SU-DHL-6 (cell line): ENCODE data around the gene TBC1D4.

Experiments used
- H2AFZ ChIP-seq: fragments of 200-600 bp; sonication (generic); 2 replicates; pipeline ENCODE4 v1.6.1; 2014; ENCODE audit warnings: low read depth, mild to moderate bottlenecking, moderate library complexity, mixed read lengths, antibody characterized with exemption, low read length; ENCODE audit not compliant: severe bottlenecking
- H3F3A ChIP-seq: fragments of 200-600 bp; shearing (Covaris generic); 2 replicates; pipeline ENCODE4 v1.6.0; 2016; ENCODE audit warnings: antibody characterized with exemption, mild to moderate bottlenecking; ENCODE audit not compliant: insufficient read depth
- H3K27ac ChIP-seq: fragments of 200-600 bp; sonication (generic); 2 replicates; pipeline ENCODE4 v1.5.1; 2016; ENCODE audit warnings: low read depth, mild to moderate bottlenecking, low read length, moderate library complexity, mixed read lengths
- H3K27me3 ChIP-seq: fragments of 200-600 bp; sonication (generic), shearing (Covaris generic); 2 replicates; pipeline ENCODE4 v1.6.0; 2014; ENCODE audit warnings: mild to moderate bottlenecking, low read length
- H3K36me3 ChIP-seq: fragments of 200-600 bp; sonication (generic); 2 replicates; pipeline ENCODE4 v1.6.1; 2014; ENCODE audit warnings: mild to moderate bottlenecking, low read length, mixed read lengths
- H3K4me2 ChIP-seq: fragments of 300-600, 200-600 bp; shearing (Covaris generic), sonication (generic); 2 replicates; pipeline ENCODE4 v1.6.0; 2014; ENCODE audit warnings: low read length, low read depth, mild to moderate bottlenecking; ENCODE audit not compliant: poor library complexity, severe bottlenecking
- H3K4me3 ChIP-seq: fragments of 200-600 bp; sonication (generic); 2 replicates; pipeline ENCODE4 v1.5.1; 2014; ENCODE audit warnings: antibody characterized with exemption, low read length, mild to moderate bottlenecking, mixed read lengths; ENCODE audit not compliant: insufficient read depth, poor library complexity, severe bottlenecking
- H3K79me2 ChIP-seq: fragments of 200-600 bp; sonication (generic); 2 replicates; pipeline ENCODE4 v1.6.1; 2014; ENCODE audit warnings: mild to moderate bottlenecking, low read length, moderate library complexity; ENCODE audit not compliant: insufficient read depth
- H3K9ac ChIP-seq: fragments of 200-600 bp; sonication (generic); 2 replicates; pipeline ENCODE4 v1.7.0; 2014; ENCODE audit warnings: mild to moderate bottlenecking, low read length
- H3K9me2 ChIP-seq: fragments of 200-600 bp; sonication (generic); replicated peaks from 2 replicates; pipeline ENCODE4 v1.6.1; 2014; ENCODE audit warnings: low read length; ENCODE audit not compliant: insufficient read depth
- H3K9me3 ChIP-seq: fragments of 200-600 bp; sonication (generic); 2 replicates; pipeline ENCODE4 v1.6.1; 2014; ENCODE audit warnings: low read length, mixed read lengths; ENCODE audit not compliant: insufficient read depth
- H4K20me1 ChIP-seq: fragments of 200-600 bp; sonication (generic); 2 replicates; pipeline ENCODE4 v1.6.1; 2014; ENCODE audit warnings: low read depth, mild to moderate bottlenecking, antibody characterized with exemption, low read length, moderate library complexity, mixed read lengths
- EZH2phosphoT487 ChIP-seq: fragments of 200-600 bp; sonication (generic), shearing (Covaris generic); conservative IDR thresholded peaks from 2 replicates; pipeline ENCODE4 v1.6.1; 2018; ENCODE audit warnings: mild to moderate bottlenecking, antibody characterized with exemption, low read length, moderate library complexity, mixed read lengths
- TF ChIP-seq, protein P1 (sequence below): fragments of 200-600 bp; sonication (generic); IDR thresholded peaks from one replicate; pipeline ENCODE4 v1.5.1; 2017; ENCODE audit warnings: antibody characterized with exemption, mild to moderate bottlenecking, low read length, moderate library complexity; ENCODE audit not compliant: insufficient read depth, poor library complexity, severe bottlenecking

The TBC1D4 gene

DNA sequence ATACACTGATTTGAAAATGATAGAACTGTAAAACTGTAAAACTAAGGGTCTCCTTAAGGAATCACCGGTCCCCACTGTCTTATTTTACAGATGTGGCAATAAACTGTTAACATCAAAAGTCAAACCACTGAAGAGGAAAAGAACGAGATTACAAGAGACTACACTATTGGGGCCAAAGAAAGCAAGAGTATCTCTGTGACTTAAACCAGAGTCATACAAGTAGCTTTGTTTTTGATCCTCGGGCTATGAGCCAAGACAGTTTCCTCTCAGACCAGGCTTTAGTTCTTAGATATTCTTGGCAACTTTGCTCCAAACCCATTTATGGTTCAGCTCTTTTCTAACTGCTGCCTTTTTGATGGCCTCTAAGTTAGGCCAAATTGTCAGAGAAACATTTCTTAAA is 113.8 kb downstream of the TBC1D4 start:
- no peaks in the 10 kb centered on the region for H4K20me1 ChIP-seq
- no peaks in the 10 kb centered on the region for H3K79me2 ChIP-seq
- H3K9me3 ChIP-seq, result no peaks in the 10 kb centered on the region
- TF ChIP-seq, protein P1, sequence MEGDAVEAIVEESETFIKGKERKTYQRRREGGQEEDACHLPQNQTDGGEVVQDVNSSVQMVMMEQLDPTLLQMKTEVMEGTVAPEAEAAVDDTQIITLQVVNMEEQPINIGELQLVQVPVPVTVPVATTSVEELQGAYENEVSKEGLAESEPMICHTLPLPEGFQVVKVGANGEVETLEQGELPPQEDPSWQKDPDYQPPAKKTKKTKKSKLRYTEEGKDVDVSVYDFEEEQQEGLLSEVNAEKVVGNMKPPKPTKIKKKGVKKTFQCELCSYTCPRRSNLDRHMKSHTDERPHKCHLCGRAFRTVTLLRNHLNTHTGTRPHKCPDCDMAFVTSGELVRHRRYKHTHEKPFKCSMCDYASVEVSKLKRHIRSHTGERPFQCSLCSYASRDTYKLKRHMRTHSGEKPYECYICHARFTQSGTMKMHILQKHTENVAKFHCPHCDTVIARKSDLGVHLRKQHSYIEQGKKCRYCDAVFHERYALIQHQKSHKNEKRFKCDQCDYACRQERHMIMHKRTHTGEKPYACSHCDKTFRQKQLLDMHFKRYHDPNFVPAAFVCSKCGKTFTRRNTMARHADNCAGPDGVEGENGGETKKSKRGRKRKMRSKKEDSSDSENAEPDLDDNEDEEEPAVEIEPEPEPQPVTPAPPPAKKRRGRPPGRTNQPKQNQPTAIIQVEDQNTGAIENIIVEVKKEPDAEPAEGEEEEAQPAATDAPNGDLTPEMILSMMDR, result no peak
- TF ChIP-seq EZH2phosphoT487, result no peak
- H2AFZ ChIP-seq, result no peak overlapping the region
- H3K36me3 ChIP-seq, result no peaks in the 10 kb centered on the region
- no peak overlapping the region for H3K27ac ChIP-seq
- no peak overlapping the region for H3K9ac ChIP-seq
- no peaks in the 10 kb centered on the region for H3K9me2 ChIP-seq
- H3F3A ChIP-seq, result no peaks in the 10 kb centered on the region
- no peak overlapping the region for H3K4me3 ChIP-seq
- H3K27me3 ChIP-seq, result no peaks in the 10 kb centered on the region
- H3K4me2 ChIP-seq, result no peak overlapping the region

DNA sequence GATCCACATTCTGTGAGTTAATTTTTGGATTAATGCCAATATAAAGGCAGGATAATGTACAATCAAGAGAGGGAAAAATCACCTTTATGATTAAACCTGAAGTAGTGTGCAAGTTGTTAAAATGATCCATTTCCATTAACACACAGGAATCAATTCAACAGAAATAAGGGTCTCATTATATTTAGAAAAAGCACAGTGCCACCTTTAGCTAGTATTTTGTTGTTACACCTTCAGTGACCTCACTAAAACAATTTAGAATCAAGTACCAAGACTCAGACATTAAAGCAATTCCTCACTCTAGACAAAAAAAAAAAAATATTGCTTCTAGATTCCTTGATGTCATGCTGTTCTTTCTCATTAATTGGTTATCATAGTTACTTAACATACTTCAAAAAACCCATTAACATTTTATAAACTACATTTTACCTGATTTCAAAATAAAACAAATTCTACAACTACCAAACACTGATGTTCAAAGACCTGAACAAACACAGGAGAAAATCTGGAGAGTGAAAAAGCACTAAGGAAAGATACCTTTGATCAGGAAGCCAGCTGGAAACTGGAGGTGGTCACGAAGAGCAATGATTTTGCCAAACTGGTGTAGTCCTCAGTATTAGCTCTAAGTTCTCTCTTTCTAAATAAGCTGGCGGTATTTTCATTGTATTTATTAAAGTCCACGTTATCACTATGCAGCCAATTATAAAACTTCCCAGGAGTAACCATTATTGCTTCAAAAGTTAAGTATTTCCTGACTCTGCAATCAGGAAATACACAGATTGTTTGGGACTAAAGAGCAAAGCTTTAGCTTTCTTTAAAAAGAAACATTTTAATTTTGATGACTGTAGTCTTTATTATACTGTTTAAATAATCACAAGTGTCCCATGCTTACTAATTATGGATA is 115.3 kb downstream of the TBC1D4 start:
- Histone ChIP-seq H2AFZ (no peak overlapping the region), H3K4me3 (no peak overlapping the region), H3K27ac (no peak overlapping the region)

DNA sequence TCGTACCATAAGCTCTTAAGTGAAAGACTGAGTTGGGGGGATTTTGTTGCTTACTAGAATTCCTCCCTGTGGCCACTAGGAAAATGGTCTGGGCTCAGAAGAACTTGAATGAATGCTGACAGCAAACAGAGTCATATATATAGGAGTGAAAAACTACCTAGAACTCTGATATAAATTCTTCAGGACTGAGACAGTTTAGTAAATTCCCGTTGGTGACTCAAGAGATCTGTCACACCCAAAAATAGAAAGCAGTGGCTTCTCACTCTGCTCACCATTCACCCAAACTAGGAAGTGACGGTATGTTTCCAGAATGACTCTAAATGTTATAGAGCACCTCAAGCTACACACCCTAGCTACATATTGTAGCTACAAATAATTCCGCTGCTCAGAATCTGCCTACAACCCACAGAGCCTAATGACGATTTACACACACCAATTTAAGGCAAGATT is 116.2 kb downstream of the TBC1D4 start:
- H3K9me3 ChIP-seq, result no peaks in the 10 kb centered on the region
- TF ChIP-seq EZH2phosphoT487, result no peak
- TF ChIP-seq, protein P1, result no peak
- no peaks in the 10 kb centered on the region for H3K9me2 ChIP-seq
- no peaks in the 10 kb centered on the region for H3F3A ChIP-seq
- H3K4me2 ChIP-seq, result no peak overlapping the region
- H3K36me3 ChIP-seq, result no peaks in the 10 kb centered on the region
- no peak overlapping the region for H3K9ac ChIP-seq
- H2AFZ ChIP-seq, result no peak overlapping the region
- no peak overlapping the region for H3K27ac ChIP-seq
- no peaks in the 10 kb centered on the region for H3K79me2 ChIP-seq
- H3K4me3 ChIP-seq, result no peak overlapping the region
- no peaks in the 10 kb centered on the region for H3K27me3 ChIP-seq
- no peaks in the 10 kb centered on the region for H4K20me1 ChIP-seq

More for the DNA sequence above, 115.3 kb downstream of the TBC1D4 start:
- no peaks in the 10 kb centered on the region for H4K20me1 ChIP-seq
- H3F3A ChIP-seq, result no peaks in the 10 kb centered on the region
- no peaks in the 10 kb centered on the region for H3K36me3 ChIP-seq
- no peak overlapping the region for H3K9ac ChIP-seq
- TF ChIP-seq, protein P1, result no peak
- no peak for TF ChIP-seq EZH2phosphoT487
- H3K9me3 ChIP-seq, result no peaks in the 10 kb centered on the region
- no peaks in the 10 kb centered on the region for H3K9me2 ChIP-seq
- no peaks in the 10 kb centered on the region for H3K27me3 ChIP-seq
- no peak overlapping the region for H3K4me2 ChIP-seq
- H3K79me2 ChIP-seq, result no peaks in the 10 kb centered on the region
